ENCODE data around the gene MTMR3.
A peak's percentile ranks its signal among the peaks of the same experiment; 100 is the strongest.

The MTMR3 gene

GRCh38 chr22:29994027-29994715 lies 111.2 kb downstream of the MTMR3 start:
- in situ Hi-C loops (cut with HindIII; ENCODE audit: low pct_ligation_motif_present, low sequenced_read_pairs), result no loop called here
- no peaks in the 10 kb centered on the region for H3K27me3 ChIP-seq (replicated peaks)
- no peak for TF ChIP-seq CTCF (IDR thresholded peaks at IDR 0.05; ENCODE audit: low read depth, low read length, missing control alignments)
- H3K27ac ChIP-seq, result peak overlapping the region; percentile 82
- H3K4me3 ChIP-seq (ENCODE audit: low read depth, low read length), result no peak overlapping the region
- H3K36me3 ChIP-seq (replicated peaks), result peaks cover 4% of the 10 kb centered on the region
- peak; percentile 79 for DNase-seq

GRCh38 chr22:29994943-29995342 lies 112.0 kb downstream of the MTMR3 start:
- in situ Hi-C loops (cut with HindIII; ENCODE audit: low pct_ligation_motif_present, low sequenced_read_pairs), result no loop called here
- H3K36me3 ChIP-seq (replicated peaks), result peaks cover 4% of the 10 kb centered on the region
- peak overlapping the region; percentile 82 for H3K27ac ChIP-seq
- no peaks in the 10 kb centered on the region for H3K27me3 ChIP-seq (replicated peaks)
- DNase-seq, result peak; percentile 56
- no peak overlapping the region for H3K4me3 ChIP-seq (ENCODE audit: low read depth, low read length)
- TF ChIP-seq CTCF (IDR thresholded peaks at IDR 0.05; ENCODE audit: low read depth, low read length, missing control alignments), result no peak

GRCh38 chr22:29997107-29997506 lies 114.1 kb downstream of the MTMR3 start:
- no peak for TF ChIP-seq CTCF (IDR thresholded peaks at IDR 0.05; ENCODE audit: low read depth, low read length, missing control alignments)
- no peak overlapping the region for H3K27ac ChIP-seq
- in situ Hi-C loops (cut with HindIII; ENCODE audit: low pct_ligation_motif_present, low sequenced_read_pairs), result no loop called here
- no peak overlapping the region for H3K4me3 ChIP-seq (ENCODE audit: low read depth, low read length)
- no peaks in the 10 kb centered on the region for H3K27me3 ChIP-seq (replicated peaks)
- no peak for DNase-seq
- no peaks in the 10 kb centered on the region for H3K36me3 ChIP-seq (replicated peaks)

- in situ Hi-C loops (cut with HindIII; ENCODE audit: low pct_ligation_motif_present, low sequenced_read_pairs), result no loop called here
Observed at GRCh38 chr22:29997516-29997915, 114.5 kb downstream of the MTMR3 start.

GRCh38 chr22:29998627-29999384 lies 115.8 kb downstream of the MTMR3 start:
- H3K27ac ChIP-seq, result no peak overlapping the region
- H3K36me3 ChIP-seq (replicated peaks), result no peaks in the 10 kb centered on the region
- no peak for DNase-seq
- in situ Hi-C loops (cut with HindIII; ENCODE audit: low pct_ligation_motif_present, low sequenced_read_pairs), result no loop called here
- no peak for TF ChIP-seq CTCF (IDR thresholded peaks at IDR 0.05; ENCODE audit: low read depth, low read length, missing control alignments)
- no peaks in the 10 kb centered on the region for H3K27me3 ChIP-seq (replicated peaks)
- no peak overlapping the region for H3K4me3 ChIP-seq (ENCODE audit: low read depth, low read length)

More at GRCh38 chr22:29997516-29997915, 114.5 kb downstream of the MTMR3 start:
- no peaks in the 10 kb centered on the region for H3K27me3 ChIP-seq (replicated peaks)
- H3K4me3 ChIP-seq (ENCODE audit: low read depth, low read length), result no peak overlapping the region
- DNase-seq, result no peak
- no peak overlapping the region for H3K27ac ChIP-seq
- TF ChIP-seq CTCF (IDR thresholded peaks at IDR 0.05; ENCODE audit: low read depth, low read length, missing control alignments), result no peak
- no peaks in the 10 kb centered on the region for H3K36me3 ChIP-seq (replicated peaks)
